ENCODE measurements around the gene APBA1. TPM values are rescaled to one million over a fixed set of nuclear protein-coding genes. Genes with fewer than 3 reads are reported as not detected.

Gene APBA1
- total RNA-seq, 2 donors from 2014 or later: 8.9 to 9.2 TPM

DNA sequence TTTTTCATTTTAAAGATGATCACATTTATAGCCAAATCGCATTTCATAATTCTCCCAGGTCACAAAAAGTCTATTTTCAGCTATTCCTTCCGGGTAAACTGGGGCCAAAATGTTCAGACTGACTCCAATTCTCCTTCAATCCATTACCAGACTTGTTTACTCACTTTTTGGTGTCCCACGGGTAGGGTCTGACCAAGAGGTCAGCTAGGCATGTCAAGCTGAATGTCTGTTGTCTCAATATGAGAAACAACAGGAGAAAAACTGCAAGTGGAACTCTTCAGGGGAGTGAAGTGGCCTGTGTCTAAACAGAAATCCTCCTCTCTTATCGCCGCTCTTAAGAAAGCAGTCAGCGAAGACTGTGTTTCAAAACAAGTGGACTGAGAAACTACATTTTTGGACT, 171.3 kb downstream of the APBA1 start:
- intact Hi-C loops (cut with DNase I): no loop called here
- no peak for DNase-seq (ENCODE audit: low spot score)

DNA sequence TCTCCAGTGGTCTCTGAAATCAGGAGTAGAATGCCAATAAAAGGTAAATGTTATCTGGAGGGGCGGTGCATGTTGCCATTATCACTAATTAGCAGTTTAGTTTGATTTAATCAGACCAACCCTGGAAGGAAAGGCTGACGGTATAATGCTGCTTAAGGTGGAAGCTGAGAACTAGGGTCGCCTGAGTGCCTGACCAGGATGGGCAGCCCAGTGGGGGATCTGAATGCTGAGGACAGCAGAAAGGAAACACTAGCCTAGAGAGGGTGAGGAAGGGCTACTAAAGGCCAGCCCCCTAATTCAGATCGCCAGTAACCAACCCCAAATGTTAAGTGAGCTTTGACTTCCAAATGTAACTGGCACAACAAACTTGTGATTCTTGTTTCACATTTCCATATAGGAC, 172.2 kb downstream of the APBA1 start:
- no peak for DNase-seq (ENCODE audit: low spot score)
- intact Hi-C loops (cut with DNase I): no loop called here

GRCh38 chr9:69499407-69499806, 172.8 kb downstream of the APBA1 start:
- DNase-seq (ENCODE audit: low spot score): no peak
- intact Hi-C loops (cut with DNase I): no loop called here

DNA sequence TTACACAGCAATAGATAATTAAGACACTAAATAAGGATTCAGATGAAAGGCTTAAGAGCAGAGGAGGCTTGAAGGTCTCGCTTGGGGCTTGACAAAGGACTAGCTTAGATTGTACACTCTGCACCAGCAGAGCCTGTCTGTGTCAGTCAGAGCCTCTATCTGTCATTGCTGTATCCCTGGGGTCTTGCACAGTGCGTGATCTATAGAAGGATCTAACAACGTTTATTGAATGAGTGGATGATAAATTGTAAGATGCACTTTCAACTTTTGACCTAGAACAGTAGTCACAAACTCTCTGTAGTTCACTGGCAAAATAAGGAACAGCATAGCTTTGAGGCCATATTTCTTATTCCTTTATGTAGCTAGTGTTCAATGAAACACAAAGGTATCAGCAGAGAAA, 173.7 kb downstream of the APBA1 start:
- intact Hi-C loops (cut with DNase I): no loop called here
- DNase-seq (ENCODE audit: low spot score): no peak

DNA sequence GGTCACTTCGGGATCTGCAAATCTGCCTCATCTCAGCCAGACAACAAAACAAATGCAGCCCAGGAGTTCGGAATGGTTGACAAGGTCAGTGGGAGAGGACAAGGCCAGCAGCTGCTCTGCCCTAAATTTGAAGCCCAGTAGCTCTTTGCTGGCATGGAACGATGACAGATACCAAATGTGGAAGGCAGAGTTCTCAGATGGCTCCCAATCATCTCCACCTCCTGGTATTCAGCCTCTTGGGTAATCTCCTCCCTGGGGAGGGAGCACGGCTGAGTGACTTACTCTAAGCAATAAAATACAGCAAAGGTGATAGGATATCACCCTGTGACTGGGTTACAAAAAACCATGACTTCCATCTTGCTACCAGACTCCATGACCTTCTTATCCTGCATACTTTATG, 174.4 kb downstream of the APBA1 start:
- intact Hi-C loops (cut with DNase I): no loop called here
- DNase-seq (ENCODE audit: low spot score): no peak

DNA sequence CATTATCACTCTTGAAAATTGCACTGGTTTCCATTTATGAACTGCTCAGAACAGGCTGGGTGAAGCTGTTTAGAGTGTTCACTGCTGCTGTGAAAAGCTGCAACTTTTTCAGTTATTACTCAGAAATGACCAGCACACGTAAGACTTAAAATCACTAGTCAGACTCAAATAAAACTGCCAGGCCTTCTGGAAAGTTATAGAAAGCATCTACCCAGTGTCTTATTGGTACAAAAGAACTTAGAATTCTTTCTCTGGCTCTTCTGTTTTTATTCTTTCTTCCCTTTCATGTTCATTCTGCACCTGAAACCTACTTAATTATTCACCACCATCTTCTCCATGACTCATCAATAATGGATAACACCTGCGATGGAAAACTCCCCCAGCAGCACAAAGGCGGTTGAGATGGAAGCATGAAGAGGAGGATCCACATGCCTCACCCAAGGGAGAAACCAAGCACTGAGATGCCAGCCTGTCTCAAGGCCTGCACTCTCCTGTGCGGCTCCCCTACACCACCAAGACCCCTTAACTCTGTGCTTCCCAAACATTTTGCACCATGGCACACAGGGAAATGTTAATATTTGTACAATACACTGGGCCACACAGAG, 175.2 kb downstream of the APBA1 start:
- no peak for DNase-seq (ENCODE audit: low spot score)

GRCh38 chr9:69495296-69495695, 176.9 kb downstream of the APBA1 start:
- no peak for DNase-seq (ENCODE audit: low spot score)
- intact Hi-C loops (cut with DNase I): no loop called here

More for the DNA sequence above, 175.2 kb downstream of the APBA1 start:
- intact Hi-C loops (cut with DNase I): no loop called here

GRCh38 chr9:69494763-69495162, 177.4 kb downstream of the APBA1 start:
- no peak for DNase-seq (ENCODE audit: low spot score)
- intact Hi-C loops (cut with DNase I): no loop called here

DNA sequence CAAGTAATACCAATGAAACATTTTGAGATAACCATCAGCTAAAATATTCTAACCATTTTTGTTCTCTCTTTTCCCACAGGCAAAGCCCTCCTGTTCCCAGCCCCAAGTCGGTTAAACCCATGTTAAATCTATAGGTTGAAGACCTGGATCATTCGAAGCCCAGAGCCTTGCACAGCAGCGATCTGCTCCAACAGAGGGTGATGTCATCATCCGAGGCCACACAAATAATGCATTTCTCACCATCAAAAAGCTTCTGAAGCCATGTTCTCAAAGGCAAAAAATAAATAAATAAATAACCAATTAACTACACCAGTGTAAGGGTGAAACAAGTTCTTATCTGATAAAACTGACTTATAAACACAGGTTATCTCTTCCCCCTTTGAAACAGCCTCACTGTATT, 178.0 kb downstream of the APBA1 start:
- no peak for DNase-seq (ENCODE audit: low spot score)
- intact Hi-C loops (cut with DNase I): no loop called here

DNA sequence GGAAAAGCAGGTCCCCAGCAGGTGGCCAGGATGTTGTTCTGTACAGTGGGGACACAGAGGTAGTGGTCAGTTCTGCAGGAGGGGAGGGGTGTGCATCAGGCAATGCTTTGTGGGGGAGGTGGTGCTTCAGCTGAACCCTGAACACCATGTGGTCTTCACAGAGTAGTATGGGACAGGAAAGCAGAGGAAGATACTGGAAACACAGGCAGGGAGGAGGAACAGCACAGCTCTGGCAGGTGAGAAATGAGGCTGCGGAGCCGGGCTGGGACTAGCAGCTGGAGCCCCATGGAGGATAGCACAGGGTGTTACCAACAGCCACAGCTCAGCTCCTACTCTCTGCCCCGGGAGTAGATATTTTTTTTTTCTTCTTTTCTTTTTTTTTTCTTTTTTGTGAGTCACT, 185.7 kb downstream of the APBA1 start:
- intact Hi-C loops (cut with DNase I): no loop called here
- DNase-seq (ENCODE audit: low spot score): no peak

GRCh38 chr9:69485466-69485865, 186.7 kb downstream of the APBA1 start:
- DNase-seq (ENCODE audit: low spot score): no peak
- intact Hi-C loops (cut with DNase I): no loop called here

- intact Hi-C loops (cut with DNase I): no loop called here
- DNase-seq (ENCODE audit: low spot score): no peak
Observed at GRCh38 chr9:69483886-69484422, 188.2 kb downstream of the APBA1 start.

GRCh38 chr9:69476797-69477196, 195.4 kb downstream of the APBA1 start:
- intact Hi-C loops (cut with DNase I): no loop called here
- DNase-seq (ENCODE audit: low spot score): no peak

- intact Hi-C loops (cut with DNase I): no loop called here
- DNase-seq (ENCODE audit: low spot score): no peak
Observed at GRCh38 chr9:69476016-69476415, 196.2 kb downstream of the APBA1 start.

GRCh38 chr9:69474821-69475220, 197.3 kb downstream of the APBA1 start:
- intact Hi-C loops (cut with DNase I): no loop called here
- DNase-seq (ENCODE audit: low spot score): no peak

- intact Hi-C loops (cut with DNase I): no loop called here
- DNase-seq (ENCODE audit: low spot score): no peak
Observed at GRCh38 chr9:69472101-69472620, 200.0 kb downstream of the APBA1 start.

- no peak for DNase-seq (ENCODE audit: low spot score)
- intact Hi-C loops (cut with DNase I): no loop called here
Observed at GRCh38 chr9:69471433-69471832, 200.7 kb downstream of the APBA1 start.

DNA sequence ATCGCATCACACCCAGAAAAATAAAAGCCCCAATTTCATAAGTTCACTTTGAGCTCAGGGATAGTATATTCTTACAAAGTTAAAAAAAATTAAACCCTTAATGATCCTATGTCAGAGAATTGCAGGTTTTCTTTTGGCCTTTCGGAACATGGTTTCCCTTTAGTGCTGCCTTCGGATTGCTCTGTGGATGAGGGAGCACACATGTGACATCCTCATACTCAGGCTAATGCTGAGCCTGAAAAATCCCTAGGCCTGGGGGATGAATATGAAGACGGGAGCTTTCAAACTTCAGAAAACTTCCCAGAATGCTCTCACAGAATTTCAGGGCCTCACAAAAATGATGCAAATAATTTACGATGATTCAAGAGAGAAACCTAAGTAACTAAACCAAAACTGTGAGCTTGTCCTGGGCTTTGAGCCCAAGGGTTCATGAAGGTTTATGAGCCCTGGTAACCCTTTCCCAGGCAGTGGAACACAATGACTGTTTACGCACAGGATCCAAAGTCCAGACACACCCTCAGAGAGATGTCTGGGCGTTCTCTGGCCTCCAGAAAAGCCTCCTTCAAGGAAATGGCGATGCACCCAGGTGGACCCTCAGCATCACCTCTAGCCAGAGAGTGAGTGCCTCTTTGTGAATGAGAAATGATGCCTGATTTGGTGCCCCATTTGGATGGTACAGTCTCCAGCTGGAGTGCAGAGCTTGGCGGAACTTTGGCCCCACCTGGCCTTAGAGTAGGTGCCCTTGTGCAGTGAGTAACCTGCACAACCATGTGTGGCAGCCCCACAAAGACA, 201.8 kb downstream of the APBA1 start:
- no peak for DNase-seq (ENCODE audit: low spot score)
- intact Hi-C loops (cut with DNase I): no loop called here

- DNase-seq (ENCODE audit: low spot score): no peak
- intact Hi-C loops (cut with DNase I): no loop called here
Observed at GRCh38 chr9:69469136-69469535, 203.0 kb downstream of the APBA1 start.

DNA sequence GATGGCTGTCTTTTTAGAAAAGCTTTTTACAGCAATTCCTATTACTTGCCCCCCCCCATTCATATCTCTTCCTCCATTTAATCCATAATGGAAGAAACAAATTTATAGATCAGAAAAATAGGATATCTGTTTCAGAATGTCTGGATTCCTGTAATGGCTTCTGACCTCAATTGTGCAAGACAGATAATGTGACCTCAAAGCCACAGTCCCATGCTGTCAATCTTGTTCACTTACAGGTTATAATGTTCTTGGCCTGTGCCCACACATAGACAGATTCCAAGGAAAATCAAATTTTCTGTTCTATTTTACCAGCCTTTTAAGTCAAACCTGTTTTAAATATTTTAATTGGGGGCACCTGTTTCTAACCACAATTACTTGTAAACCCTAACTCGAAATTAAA, 203.8 kb downstream of the APBA1 start:
- intact Hi-C loops (cut with DNase I): no loop called here

GRCh38 chr9:69466151-69466550, 206.0 kb downstream of the APBA1 start:
- DNase-seq (ENCODE audit: low spot score): no peak
- intact Hi-C loops (cut with DNase I): no loop called here

More for the DNA sequence above, 203.8 kb downstream of the APBA1 start:
- DNase-seq (ENCODE audit: low spot score): no peak

All from posterior vena cava (tissue), 2 donors.